Thyroid gland (tissue), 4 donors: ENCODE results near the gene CACNA2D3. TPM values are rescaled to one million over a fixed set of nuclear protein-coding genes. Genes with fewer than 3 reads are reported as not detected.

ENCODE experiments used
- DNase-seq, 2 donors: peaks; one replicate each; pipeline ENCODE4 v3.0.0-alpha.2; 2019
- H3K27ac ChIP-seq, 3 donors: fragments of 200-600 bp; sonication (generic); 1 replicate in 2 of 3; 2 replicates in 1 of 3; pipeline ENCODE4 v1.5.1; 2016 to 2019; ENCODE audit warnings: mild to moderate bottlenecking in 1 of 3, moderate library complexity in 1 of 3
- H3K27me3 ChIP-seq: fragments of 200-600 bp; sonication (generic); one replicate; pipeline ENCODE4 v1.5.1; 2019
- H3K36me3 ChIP-seq, 2 donors: fragments of 200-600 bp; sonication (generic); one replicate each; pipeline ENCODE4 v1.5.1; 2016 to 2019
- H3K4me1 ChIP-seq, 2 donors: fragments of 200-600 bp; sonication (generic); one replicate each; pipeline ENCODE4 v1.5.1; 2017 to 2019
- H3K4me3 ChIP-seq, 3 donors: fragments of 200-600 bp; sonication (generic); replicated peaks in 1 of 3; 1 replicate in 2 of 3; 2 replicates in 1 of 3; pipeline ENCODE4 v1.5.1; 2016; ENCODE audit warnings: mild to moderate bottlenecking in 1 of 3
- H3K9me3 ChIP-seq: fragments of 200-600 bp; sonication (generic); one replicate; pipeline ENCODE4 v1.5.1; 2017
- POLR2A ChIP-seq, 2 donors: fragments of 450-650 bp; IDR thresholded peaks; one replicate each; pipeline ENCODE4 v1.6.1; 2017; ENCODE audit warnings: antibody characterized with exemption in 2 of 2, mild to moderate bottlenecking in 2 of 2, moderate library complexity in 1 of 2
- WGBS, 2 donors: methylation state at CpG; one replicate each; pipeline ENCODE4 v1.1.5; 2017; 5-methylcytosine and 5-hydroxymethylcytosine counted together
- intact Hi-C: fragments of 100-400 bp; cut with DNase I; formaldehyde crosslinking; loops from one replicate; pipeline ENCODE4 v1.15.1; 2023
- total RNA-seq, 4 donors: library from RNA; depleted of rRNA; stranded (reverse); fragments of >200 nt; gene quantifications; one replicate each; pipeline ENCODE4 v1.2.3, GENCODE V29; 2016
- TF ChIP-seq, protein P1 (sequence below), 6 experiments: fragments of 200-600 bp in 3 of 6; fragments of 450-650 bp in 3 of 6; sonication (generic) in 3 of 6; IDR thresholded peaks; one replicate each; pipeline ENCODE4 v1.5.1; 2016 to 2019; ENCODE audit warnings: antibody characterized with exemption in 6 of 6, mild to moderate bottlenecking in 2 of 6, inconsistent platforms in 1 of 6, moderate library complexity in 1 of 6

CACNA2D3 gene
- total RNA-seq, 4 donors from 2014 or later, result 2.9 to 4.8 (median 4.5) TPM

DNA sequence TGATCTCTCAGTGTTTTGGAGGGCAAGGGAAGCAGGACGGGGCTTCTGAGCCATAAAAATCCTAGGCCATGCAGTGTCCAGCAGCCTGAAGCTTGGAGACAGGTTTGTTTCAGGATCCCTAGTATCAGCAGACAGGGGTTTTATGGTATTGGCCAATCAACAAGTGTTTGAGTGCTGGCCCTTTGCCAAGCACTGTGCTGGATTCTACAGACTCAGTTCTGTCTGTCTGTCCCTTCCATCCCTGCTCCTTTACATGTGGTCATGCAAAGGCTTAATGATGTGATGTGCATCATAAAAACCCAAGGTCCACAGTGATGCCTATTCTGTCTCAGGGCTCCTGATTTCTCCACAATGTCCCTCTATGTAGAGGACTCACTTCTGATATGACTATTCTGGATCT lies 621.4 kb downstream of the CACNA2D3 start:
- 70 to 86% methylated on average over 1 of the region's 1 CpG for WGBS, 2 donors
- no peak overlapping the region for H3K4me3 ChIP-seq
- no peak for TF ChIP-seq POLR2A (IDR thresholded peaks at IDR 0.05)
- TF ChIP-seq, protein P1, sequence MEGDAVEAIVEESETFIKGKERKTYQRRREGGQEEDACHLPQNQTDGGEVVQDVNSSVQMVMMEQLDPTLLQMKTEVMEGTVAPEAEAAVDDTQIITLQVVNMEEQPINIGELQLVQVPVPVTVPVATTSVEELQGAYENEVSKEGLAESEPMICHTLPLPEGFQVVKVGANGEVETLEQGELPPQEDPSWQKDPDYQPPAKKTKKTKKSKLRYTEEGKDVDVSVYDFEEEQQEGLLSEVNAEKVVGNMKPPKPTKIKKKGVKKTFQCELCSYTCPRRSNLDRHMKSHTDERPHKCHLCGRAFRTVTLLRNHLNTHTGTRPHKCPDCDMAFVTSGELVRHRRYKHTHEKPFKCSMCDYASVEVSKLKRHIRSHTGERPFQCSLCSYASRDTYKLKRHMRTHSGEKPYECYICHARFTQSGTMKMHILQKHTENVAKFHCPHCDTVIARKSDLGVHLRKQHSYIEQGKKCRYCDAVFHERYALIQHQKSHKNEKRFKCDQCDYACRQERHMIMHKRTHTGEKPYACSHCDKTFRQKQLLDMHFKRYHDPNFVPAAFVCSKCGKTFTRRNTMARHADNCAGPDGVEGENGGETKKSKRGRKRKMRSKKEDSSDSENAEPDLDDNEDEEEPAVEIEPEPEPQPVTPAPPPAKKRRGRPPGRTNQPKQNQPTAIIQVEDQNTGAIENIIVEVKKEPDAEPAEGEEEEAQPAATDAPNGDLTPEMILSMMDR (IDR thresholded peaks at IDR 0.05), result no peak
- no peaks in the 10 kb centered on the region for H3K36me3 ChIP-seq
- no peak overlapping the region for H3K27ac ChIP-seq
- no peaks in the 10 kb centered on the region for H3K9me3 ChIP-seq
- DNase-seq, result no peak
- no peaks in the 10 kb centered on the region for H3K4me1 ChIP-seq
- no peaks in the 10 kb centered on the region for H3K27me3 ChIP-seq
- intact Hi-C loops, result no loop called here

DNA sequence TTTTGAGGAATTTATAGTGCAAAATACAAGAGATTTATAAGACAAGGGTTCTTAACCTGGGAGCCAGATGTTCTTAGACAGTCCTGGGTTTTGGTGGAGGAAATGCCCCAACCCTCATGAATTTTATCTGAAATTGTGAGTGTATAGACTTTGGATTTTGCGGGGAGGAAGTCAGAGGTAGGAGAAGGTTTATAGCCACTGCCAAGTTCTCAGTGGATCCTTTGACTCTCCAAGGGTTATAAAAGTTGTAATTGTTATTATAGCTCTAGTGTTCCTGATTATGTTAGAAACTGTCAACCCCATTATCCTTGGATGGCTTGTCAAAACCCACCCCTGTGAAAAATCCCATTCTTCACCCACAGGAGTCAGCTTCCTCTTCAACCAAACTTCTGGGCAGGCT lies 621.9 kb downstream of the CACNA2D3 start:
- Histone ChIP-seq H3K27ac (no peak overlapping the region), H3K4me3 (no peak overlapping the region), H3K4me1 (no peaks in the 10 kb centered on the region), H3K27me3 (no peaks in the 10 kb centered on the region), H3K9me3 (no peaks in the 10 kb centered on the region), H3K36me3 (no peaks in the 10 kb centered on the region)
- no peak for DNase-seq
- 95 to 96% methylated on average over 1 of the region's 1 CpG for whole genome bisulfite sequencing, 2 donors
- intact Hi-C loops, result no loop called here
- TF ChIP-seq, protein P1 (IDR thresholded peaks at IDR 0.05), result no peak
- no peak for TF ChIP-seq POLR2A (IDR thresholded peaks at IDR 0.05)

DNA sequence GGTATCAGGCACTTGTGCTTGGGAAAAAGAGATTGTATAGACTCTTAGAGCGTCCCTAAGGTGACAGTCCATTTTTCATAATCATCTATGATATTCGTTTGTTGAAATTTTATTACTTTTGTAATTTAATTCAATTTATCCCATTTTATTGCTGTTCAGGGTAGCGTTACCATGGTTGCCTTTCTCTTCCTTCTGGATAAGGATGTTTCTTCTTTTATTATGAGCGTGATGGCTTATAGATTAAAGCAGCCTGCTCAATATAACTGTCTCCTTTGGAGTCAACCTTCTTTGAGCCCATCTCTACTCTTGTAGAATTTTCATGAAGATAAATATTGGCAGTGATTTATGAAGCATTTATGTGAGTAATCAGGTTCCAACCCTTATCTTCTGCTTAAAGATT lies 623.5 kb downstream of the CACNA2D3 start:
- 88 to 90% methylated on average over 4 of the region's 4 CpGs for WGBS, 2 donors
- intact Hi-C loops, result no loop called here
- no peaks in the 10 kb centered on the region for H3K9me3 ChIP-seq
- no peaks in the 10 kb centered on the region for H3K36me3 ChIP-seq
- no peak overlapping the region for H3K27ac ChIP-seq
- H3K4me1 ChIP-seq, result no peaks in the 10 kb centered on the region
- DNase-seq, result no peak
- TF ChIP-seq POLR2A (IDR thresholded peaks at IDR 0.05), result no peak
- TF ChIP-seq, protein P1 (IDR thresholded peaks at IDR 0.05), result no peak
- H3K27me3 ChIP-seq, result no peaks in the 10 kb centered on the region
- no peak overlapping the region for H3K4me3 ChIP-seq

DNA sequence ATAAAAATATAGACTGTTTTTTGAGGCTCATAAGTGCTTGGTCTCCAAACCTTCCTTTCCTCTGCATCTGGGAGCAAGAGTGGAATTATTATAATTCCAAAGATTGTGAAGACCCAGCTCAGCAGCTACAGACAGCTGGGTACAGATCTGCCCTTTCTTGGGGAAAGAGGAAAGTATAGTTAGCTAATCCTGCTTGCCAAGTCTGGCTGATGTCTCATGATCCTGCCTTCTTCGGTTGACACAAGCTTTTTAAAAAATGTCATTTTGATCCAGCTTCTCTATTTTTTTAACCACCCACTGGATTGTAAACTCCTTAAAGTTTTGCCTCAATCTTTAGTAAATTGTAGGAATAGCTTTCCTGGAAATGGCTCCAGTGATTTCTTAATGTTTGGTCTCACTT lies 624.4 kb downstream of the CACNA2D3 start:
- TF ChIP-seq, protein P1 (IDR thresholded peaks at IDR 0.05), result no peak
- no peak for TF ChIP-seq POLR2A (IDR thresholded peaks at IDR 0.05)
- no peaks in the 10 kb centered on the region for H3K27me3 ChIP-seq
- no peaks in the 10 kb centered on the region for H3K4me1 ChIP-seq
- DNase-seq, result no peak
- H3K36me3 ChIP-seq, result no peaks in the 10 kb centered on the region
- H3K4me3 ChIP-seq, result no peak overlapping the region
- no peak overlapping the region for H3K27ac ChIP-seq
- H3K9me3 ChIP-seq, result no peaks in the 10 kb centered on the region
- WGBS, 2 donors, result 62 to 70% methylated on average over 1 of the region's 1 CpG
- intact Hi-C loops, result no loop called here

DNA sequence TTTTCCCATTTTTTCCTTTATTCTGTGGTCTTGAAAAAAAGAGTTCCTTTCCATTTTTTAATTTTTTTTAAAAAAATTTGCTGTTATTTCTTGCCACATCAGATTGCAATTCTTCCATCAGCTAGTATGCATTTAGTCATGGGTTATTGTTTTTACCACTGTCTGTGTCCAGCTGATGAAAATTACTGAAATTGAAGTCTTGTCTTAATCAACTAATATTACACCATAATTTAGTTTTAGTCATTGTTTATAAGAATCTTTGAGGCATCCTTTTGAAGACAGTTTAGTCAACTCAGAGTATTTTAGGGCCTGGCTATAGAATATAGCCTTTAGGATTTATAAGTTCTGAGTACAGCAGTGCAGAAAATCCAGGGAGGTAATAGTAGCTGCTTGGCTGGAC lies 633.4 kb downstream of the CACNA2D3 start:
- Histone ChIP-seq H3K36me3 (no peaks in the 10 kb centered on the region), H3K27ac (no peak overlapping the region), H3K4me1 (no peaks in the 10 kb centered on the region), H3K9me3 (no peaks in the 10 kb centered on the region), H3K27me3 (no peaks in the 10 kb centered on the region), H3K4me3 (no peak overlapping the region)
- intact Hi-C loops, result no loop called here
- TF ChIP-seq, protein P1 (IDR thresholded peaks at IDR 0.05), result no peak
- no peak for TF ChIP-seq POLR2A (IDR thresholded peaks at IDR 0.05)
- no peak for DNase-seq
